HL-60 (cell line): ENCODE measurements around the gene NIN.

Source experiments
- DNase-seq, 2 experiments: peaks; one replicate each; pipeline ENCODE4 v3.0.0-alpha.2; 2010 to 2020; ENCODE audit warnings: low read depth in 1 of 2, low spot score in 1 of 2
- H3K27ac ChIP-seq: fragments of 250-450 bp; sonication (Bioruptor Pico); replicated peaks from 2 replicates; pipeline ENCODE4 v1.5.1; 2020; ENCODE audit warnings: mild to moderate bottlenecking, moderate library complexity
- H3K27me3 ChIP-seq: fragments of 250-450 bp; sonication (Bioruptor Pico); 2 replicates; pipeline ENCODE4 v1.5.1; 2021; ENCODE audit warnings: mild to moderate bottlenecking, moderate library complexity; ENCODE audit not compliant: insufficient read depth, poor library complexity, severe bottlenecking
- H3K4me3 ChIP-seq: replicated peaks from 2 replicates; pipeline ENCODE4 v1.5.1; 2011; ENCODE audit warnings: mild to moderate bottlenecking, control low read depth, low read length; ENCODE audit not compliant: insufficient read depth
- GABPA ChIP-seq: IDR thresholded peaks from 2 replicates; pipeline ENCODE4 v1.6.1; 2012; ENCODE audit warnings: low read depth
- POLR2AphosphoS5 ChIP-seq: IDR thresholded peaks from 2 replicates; pipeline ENCODE4 v1.6.1; 2012; ENCODE audit warnings: low read depth
- SPI1 ChIP-seq: IDR thresholded peaks from 2 replicates; pipeline ENCODE4 v1.6.1; 2012; ENCODE audit warnings: low read depth, mild to moderate bottlenecking, borderline replicate concordance
- TF ChIP-seq, protein P1 (sequence below): IDR thresholded peaks from one replicate; pipeline ENCODE4 v1.5.1; 2011; ENCODE audit warnings: low read length, control low read depth, inconsistent platforms; ENCODE audit not compliant: insufficient read depth
- TF ChIP-seq, protein P2 (sequence below): IDR thresholded peaks from 2 replicates; pipeline ENCODE4 v1.6.1; 2012; ENCODE audit warnings: low read depth; ENCODE audit not compliant: insufficient replicate concordance

The NIN gene

DNA sequence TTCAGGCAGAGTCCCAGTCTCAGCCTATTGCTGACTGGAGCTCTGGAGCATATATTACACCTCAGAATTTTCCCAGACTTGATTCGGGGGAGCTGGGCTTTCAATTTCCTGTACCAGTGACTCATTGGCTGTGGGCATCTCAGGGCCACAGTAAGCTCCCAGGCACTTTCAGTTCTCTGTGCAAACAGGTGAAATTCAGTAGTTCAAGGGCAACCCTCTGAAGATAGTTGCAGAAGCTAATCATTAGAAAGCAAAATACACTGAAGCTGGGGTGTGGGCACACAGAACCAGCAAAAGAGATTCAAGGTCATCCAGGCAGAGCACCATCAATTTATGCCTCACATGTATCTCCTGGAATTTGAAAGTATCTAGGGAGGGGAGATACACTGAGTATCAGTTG, 8.1 kb upstream of the NIN start:
- DNase-seq = no peak
- Histone ChIP-seq H3K27me3 (no peaks in the 10 kb centered on the region), H3K27ac (no peak overlapping the region), H3K4me3 (no peak overlapping the region)
- TF ChIP-seq, protein P1, sequence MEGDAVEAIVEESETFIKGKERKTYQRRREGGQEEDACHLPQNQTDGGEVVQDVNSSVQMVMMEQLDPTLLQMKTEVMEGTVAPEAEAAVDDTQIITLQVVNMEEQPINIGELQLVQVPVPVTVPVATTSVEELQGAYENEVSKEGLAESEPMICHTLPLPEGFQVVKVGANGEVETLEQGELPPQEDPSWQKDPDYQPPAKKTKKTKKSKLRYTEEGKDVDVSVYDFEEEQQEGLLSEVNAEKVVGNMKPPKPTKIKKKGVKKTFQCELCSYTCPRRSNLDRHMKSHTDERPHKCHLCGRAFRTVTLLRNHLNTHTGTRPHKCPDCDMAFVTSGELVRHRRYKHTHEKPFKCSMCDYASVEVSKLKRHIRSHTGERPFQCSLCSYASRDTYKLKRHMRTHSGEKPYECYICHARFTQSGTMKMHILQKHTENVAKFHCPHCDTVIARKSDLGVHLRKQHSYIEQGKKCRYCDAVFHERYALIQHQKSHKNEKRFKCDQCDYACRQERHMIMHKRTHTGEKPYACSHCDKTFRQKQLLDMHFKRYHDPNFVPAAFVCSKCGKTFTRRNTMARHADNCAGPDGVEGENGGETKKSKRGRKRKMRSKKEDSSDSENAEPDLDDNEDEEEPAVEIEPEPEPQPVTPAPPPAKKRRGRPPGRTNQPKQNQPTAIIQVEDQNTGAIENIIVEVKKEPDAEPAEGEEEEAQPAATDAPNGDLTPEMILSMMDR = no peak

- Histone ChIP-seq H3K27me3 (no peaks in the 10 kb centered on the region), H3K27ac (no peak overlapping the region), H3K4me3 (no peak overlapping the region)
- DNase-seq = no peak
- TF ChIP-seq SPI1 (no peak), POLR2AphosphoS5 (no peak), GABPA (no peak)
- TF ChIP-seq, protein P1 = no peak
- TF ChIP-seq, protein P2, sequence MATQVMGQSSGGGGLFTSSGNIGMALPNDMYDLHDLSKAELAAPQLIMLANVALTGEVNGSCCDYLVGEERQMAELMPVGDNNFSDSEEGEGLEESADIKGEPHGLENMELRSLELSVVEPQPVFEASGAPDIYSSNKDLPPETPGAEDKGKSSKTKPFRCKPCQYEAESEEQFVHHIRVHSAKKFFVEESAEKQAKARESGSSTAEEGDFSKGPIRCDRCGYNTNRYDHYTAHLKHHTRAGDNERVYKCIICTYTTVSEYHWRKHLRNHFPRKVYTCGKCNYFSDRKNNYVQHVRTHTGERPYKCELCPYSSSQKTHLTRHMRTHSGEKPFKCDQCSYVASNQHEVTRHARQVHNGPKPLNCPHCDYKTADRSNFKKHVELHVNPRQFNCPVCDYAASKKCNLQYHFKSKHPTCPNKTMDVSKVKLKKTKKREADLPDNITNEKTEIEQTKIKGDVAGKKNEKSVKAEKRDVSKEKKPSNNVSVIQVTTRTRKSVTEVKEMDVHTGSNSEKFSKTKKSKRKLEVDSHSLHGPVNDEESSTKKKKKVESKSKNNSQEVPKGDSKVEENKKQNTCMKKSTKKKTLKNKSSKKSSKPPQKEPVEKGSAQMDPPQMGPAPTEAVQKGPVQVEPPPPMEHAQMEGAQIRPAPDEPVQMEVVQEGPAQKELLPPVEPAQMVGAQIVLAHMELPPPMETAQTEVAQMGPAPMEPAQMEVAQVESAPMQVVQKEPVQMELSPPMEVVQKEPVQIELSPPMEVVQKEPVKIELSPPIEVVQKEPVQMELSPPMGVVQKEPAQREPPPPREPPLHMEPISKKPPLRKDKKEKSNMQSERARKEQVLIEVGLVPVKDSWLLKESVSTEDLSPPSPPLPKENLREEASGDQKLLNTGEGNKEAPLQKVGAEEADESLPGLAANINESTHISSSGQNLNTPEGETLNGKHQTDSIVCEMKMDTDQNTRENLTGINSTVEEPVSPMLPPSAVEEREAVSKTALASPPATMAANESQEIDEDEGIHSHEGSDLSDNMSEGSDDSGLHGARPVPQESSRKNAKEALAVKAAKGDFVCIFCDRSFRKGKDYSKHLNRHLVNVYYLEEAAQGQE = no peak
Observed at GRCh38 chr14:50837850-50838470, 7.0 kb upstream of the NIN start.

DNA sequence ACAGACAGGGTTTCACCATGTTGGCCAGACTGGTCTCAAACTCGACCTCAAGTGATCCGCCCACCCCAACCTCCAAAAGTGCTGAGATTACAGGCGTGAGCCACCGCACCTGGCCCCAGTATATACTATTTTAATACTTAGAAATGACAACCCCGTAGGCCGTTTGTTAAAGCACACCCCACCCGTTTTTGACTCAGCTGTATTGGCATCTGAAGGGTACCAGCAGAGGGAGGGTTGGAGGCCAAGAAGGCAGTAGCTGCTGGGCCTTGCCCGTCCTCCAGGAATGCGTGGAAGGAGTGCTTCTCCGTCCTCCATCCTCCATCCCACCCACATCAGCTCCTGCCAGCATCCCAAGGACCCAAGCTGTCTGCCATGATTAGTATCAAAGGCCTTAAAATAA, 6.3 kb upstream of the NIN start:
- H3K27me3 ChIP-seq = no peaks in the 10 kb centered on the region
- H3K27ac ChIP-seq = no peak overlapping the region
- TF ChIP-seq, protein P2 = no peak
- TF ChIP-seq GABPA = no peak
- no peak for TF ChIP-seq POLR2AphosphoS5
- no peak for DNase-seq
- no peak overlapping the region for H3K4me3 ChIP-seq

DNA sequence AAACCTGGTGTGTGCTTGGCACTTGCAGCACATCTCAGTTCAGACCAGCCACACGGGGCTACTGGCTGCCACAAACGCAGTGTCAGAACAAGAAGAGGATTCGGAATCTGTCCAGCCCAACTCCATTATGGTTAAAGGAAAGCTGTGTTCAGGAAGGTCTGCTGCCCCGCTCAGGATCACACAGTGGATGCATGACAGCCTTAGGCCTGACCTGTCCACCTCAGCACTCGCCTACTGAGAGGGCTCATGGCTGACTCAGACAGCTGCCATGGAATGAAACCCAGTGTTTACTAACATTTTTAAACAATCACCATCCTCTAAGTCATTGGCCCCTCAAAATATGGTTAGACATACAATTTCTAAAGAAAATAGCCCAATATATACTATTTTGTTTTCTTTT, 5.6 kb upstream of the NIN start:
- Histone ChIP-seq H3K4me3 (no peak overlapping the region), H3K27me3 (no peaks in the 10 kb centered on the region), H3K27ac (no peak overlapping the region)
- DNase-seq = no peak
- no peak for TF ChIP-seq POLR2AphosphoS5
- TF ChIP-seq SPI1 = no peak
- TF ChIP-seq, protein P2 = no peak
- TF ChIP-seq, protein P1 = no peak
- TF ChIP-seq GABPA = no peak
